ENCODE measurements around the gene RABL6. TPM values are rescaled to one million over a fixed set of nuclear protein-coding genes. Genes with fewer than 3 reads are reported as not detected.
"Not testable (repeated sequence)": the region's sequence is repeated elsewhere in the genome, so short reads cannot be mapped to it uniquely, and the experiment has no call there.

The RABL6 gene
- total and polyA plus RNA-seq, 7 donors: 36.0 to 103 (median 55.9) TPM

DNA sequence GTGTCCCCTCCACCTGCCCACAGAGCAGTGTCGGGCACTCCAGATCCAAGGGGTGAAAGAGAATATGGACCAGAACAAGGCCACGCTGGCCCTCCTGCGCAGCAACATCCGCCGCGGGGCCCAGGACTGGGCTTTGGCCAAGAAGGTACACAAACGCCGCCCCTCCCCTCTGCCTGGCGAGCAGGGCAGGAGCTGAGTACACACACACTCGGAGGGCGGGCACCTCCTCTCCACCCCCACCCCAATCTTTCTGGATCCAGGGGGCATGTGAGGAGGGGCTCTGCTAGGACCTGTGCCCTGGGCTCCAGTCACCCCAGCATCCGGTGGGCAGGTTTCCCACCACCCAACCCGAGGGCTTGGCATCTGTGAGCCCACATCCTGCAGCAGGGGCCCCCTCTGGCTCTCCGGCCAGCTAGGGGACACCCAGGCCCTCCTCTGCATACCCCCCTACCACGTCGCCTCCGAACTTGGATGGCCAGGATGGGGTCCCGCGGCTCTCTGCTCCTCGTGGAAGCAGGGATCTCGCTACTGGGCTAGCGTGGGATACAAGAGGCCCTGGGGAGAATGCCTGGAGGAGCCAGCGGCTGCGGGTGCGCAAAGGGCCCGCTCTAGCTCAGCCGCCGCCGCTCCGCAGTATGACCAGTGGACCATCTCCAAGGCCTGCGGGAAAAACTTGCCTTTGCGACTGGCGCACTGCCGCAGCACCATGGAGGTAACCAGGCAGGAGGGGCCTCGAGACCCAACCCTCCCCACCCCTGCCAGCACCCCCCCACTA, 8.5 kb upstream of the RABL6 start:
- DNase-seq: no peak
- H3K27ac ChIP-seq: no peak overlapping the region
- peaks cover 0 to 22% (median 18%) of the 10 kb centered on the region in 4 donors for H3K4me1 ChIP-seq
- no peaks in the 10 kb centered on the region for H3K9me3 ChIP-seq
- 6 to 26% methylated on average over 35 of the region's 35 CpGs for WGBS, 2 donors
- no peaks in the 10 kb centered on the region for H3K36me3 ChIP-seq
- TF ChIP-seq POLR2A (IDR thresholded peaks at IDR 0.05): peak in 1 of 2 donors; percentile 31
- TF ChIP-seq, protein P1, sequence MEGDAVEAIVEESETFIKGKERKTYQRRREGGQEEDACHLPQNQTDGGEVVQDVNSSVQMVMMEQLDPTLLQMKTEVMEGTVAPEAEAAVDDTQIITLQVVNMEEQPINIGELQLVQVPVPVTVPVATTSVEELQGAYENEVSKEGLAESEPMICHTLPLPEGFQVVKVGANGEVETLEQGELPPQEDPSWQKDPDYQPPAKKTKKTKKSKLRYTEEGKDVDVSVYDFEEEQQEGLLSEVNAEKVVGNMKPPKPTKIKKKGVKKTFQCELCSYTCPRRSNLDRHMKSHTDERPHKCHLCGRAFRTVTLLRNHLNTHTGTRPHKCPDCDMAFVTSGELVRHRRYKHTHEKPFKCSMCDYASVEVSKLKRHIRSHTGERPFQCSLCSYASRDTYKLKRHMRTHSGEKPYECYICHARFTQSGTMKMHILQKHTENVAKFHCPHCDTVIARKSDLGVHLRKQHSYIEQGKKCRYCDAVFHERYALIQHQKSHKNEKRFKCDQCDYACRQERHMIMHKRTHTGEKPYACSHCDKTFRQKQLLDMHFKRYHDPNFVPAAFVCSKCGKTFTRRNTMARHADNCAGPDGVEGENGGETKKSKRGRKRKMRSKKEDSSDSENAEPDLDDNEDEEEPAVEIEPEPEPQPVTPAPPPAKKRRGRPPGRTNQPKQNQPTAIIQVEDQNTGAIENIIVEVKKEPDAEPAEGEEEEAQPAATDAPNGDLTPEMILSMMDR (IDR thresholded peaks at IDR 0.05): no peak
- intact Hi-C loops (cut with DNase I): no loop called here
- H3K27me3 ChIP-seq: peaks cover 40 to 70% (median 56%) of the 10 kb centered on the region in 3 donors
- H3K4me3 ChIP-seq: peak overlapping the region in 3 of 4 donors; percentile 12 to 36 (median 33)

DNA sequence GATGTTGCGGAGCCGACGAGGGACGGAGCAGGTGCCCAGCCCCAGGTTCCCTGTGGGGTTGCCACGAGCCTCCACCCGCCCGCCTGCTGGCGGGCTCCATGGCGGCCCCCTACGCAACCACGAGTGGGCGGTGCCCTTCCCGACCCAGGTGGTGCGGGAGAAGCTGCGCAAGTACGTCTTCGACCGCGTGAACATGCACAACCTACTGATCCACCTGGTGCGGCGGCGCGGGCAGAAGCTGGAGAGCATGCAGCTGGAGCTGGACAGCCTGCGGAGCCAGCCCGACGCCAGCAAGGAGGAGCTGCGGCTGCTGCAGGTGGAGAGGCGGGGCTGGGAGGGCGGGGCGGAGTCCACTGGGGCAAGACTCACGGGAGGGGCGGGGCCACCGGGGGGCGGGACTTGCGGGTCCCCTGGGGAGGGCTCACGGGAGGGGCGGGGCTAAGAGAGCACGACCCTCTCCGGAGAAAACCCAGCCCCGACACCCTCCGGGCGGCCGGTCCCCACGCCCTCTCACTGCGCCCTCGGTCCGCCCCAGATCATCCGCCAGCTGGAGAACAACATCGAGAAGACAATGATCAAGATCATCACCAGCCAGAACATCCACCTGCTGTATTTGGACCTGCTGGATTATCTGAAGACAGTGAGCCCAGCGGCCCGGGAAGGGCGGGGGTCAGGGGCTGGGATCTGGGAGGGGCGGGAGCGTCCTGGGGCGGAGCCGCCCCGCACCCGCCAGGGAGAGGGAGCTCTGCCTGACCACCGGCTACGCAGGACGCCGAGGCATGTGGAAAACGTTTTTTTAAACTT, 7.7 kb upstream of the RABL6 start:
- DNase-seq: peak; percentile 86
- Histone ChIP-seq H3K4me3 (peak overlapping the region in 3 of 4 donors; percentile 12 to 36 (median 33)), H3K9me3 (no peaks in the 10 kb centered on the region), H3K4me1 (peaks cover 0 to 22% (median 18%) of the 10 kb centered on the region in 4 donors), H3K27ac (no peak overlapping the region), H3K27me3 (peaks cover 40 to 70% (median 56%) of the 10 kb centered on the region in 3 donors), H3K36me3 (no peaks in the 10 kb centered on the region)
- intact Hi-C loops (cut with DNase I): no loop called here
- WGBS, 2 donors: 1% methylated on average over 63 of the region's 63 CpGs
- TF ChIP-seq POLR2AphosphoS5 (IDR thresholded peaks at IDR 0.05): peak in 1 of 4 donors; percentile 43
- TF ChIP-seq, protein P1 (IDR thresholded peaks at IDR 0.05): no peak
- no peak for TF ChIP-seq EP300 (IDR thresholded peaks at IDR 0.05)
- TF ChIP-seq POLR2A (IDR thresholded peaks at IDR 0.05): peak in 1 of 2 donors; percentile 37

DNA sequence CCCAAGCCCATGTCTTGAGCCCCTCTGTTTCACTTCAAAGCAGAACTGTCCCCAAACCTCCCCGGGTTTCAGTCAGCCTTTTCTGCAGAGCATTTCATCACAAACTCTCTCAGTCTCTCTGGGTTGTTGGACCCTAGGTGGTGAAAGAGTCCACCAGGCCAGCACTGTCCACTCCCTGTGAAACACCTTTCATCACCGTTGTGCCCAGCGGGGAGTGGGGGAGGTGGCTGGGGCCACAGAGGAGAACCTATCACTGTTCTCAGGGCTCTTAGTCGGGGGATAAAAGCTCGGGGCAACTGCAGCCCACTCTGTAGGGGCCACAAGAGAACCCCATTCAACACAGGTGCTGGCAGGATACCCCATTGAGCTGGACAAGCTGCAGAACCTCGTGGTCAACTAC, 5.4 kb upstream of the RABL6 start:
- no peaks in the 10 kb centered on the region for H3K36me3 ChIP-seq
- H3K4me3 ChIP-seq: no peak overlapping the region
- no peak for TF ChIP-seq POLR2AphosphoS5 (IDR thresholded peaks at IDR 0.05)
- TF ChIP-seq, protein P1 (IDR thresholded peaks at IDR 0.05): no peak
- no peak for TF ChIP-seq POLR2A (IDR thresholded peaks at IDR 0.05)
- H3K27me3 ChIP-seq: peaks cover 40 to 53% (median 52%) of the 10 kb centered on the region in 3 donors
- no peak overlapping the region for H3K27ac ChIP-seq
- intact Hi-C loops (cut with DNase I): no loop called here
- no peak for DNase-seq
- peaks cover 0 to 36% (median 32%) of the 10 kb centered on the region in 4 donors for H3K4me1 ChIP-seq
- WGBS, 2 donors: 82 to 83% methylated on average over 6 of the region's 6 CpGs
- no peaks in the 10 kb centered on the region for H3K9me3 ChIP-seq

DNA sequence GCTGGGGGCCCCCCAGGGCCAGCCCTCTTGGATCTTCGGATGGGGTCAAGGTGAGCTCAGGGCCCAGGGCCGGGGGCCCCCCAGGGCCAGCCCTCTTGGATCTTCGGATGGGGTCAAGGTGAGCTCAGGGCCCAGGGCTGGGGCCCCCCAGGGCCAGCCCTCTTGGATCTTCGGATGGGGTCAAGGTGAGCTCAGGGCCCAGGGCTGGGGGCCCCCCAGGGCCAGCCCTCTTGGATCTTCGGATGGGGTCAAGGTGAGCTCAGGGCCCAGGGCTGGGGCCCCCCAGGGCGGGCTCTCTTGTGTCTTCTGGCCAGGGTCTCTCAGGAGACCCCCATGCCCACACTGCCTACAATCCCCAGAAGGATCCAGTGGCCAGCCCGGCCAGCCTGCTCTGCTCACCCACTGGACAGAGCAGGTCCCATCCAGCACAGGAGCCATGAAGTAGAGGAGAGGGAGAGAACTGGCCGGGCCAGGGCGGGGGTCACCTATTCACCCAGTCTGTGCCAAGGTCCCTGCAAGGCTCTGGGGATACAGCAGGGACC, 4.7 kb upstream of the RABL6 start:
- H3K36me3 ChIP-seq; H3K9me3 ChIP-seq; intact Hi-C loops (cut with DNase I); H3K4me3 ChIP-seq; H3K27ac ChIP-seq; DNase-seq: not testable (repeated sequence)
- WGBS, 2 donors: 95 to 97% methylated on average over 8 of the region's 9 CpGs
- Histone ChIP-seq H3K4me1 (peaks cover 0 to 37% (median 32%) of the 10 kb centered on the region in 4 donors), H3K27me3 (peaks cover 35 to 45% (median 45%) of the 10 kb centered on the region in 3 donors)
